GM10266 (cell line): ENCODE results near the gene KIAA1328.

Experiments
- DNase-seq: peaks from one replicate; pipeline ENCODE4 v3.0.0; 2012; ENCODE audit errors: extremely low spot score
- TF ChIP-seq, protein P1 (sequence below): IDR thresholded peaks from 2 replicates; pipeline ENCODE4 v1.5.1; 2012; ENCODE audit warnings: mild to moderate bottlenecking, low read depth; ENCODE audit not compliant: control insufficient read depth, insufficient read depth; ENCODE audit errors: missing control alignments

KIAA1328 gene

DNA sequence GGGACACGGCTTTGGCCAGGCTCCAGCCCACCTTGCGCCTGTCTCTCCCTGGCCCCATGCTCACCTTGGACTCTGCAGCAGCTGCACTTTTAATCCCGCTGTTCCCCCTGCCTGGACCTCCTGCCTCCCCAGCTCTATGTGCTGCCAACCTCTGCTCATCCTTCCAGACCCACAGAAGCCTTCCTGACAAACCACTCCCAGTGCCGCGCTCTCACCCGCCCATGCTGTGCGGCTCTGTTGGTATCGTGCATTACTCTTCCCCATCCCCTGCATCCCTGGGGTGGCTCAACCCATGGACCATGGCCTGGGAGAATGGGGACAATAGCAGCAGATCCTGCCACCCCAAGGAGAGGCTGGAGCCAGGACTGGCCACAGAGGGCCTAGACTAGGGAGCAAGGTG is 433.1 kb downstream of the KIAA1328 start:
- DNase-seq, result no peak
- TF ChIP-seq, protein P1, sequence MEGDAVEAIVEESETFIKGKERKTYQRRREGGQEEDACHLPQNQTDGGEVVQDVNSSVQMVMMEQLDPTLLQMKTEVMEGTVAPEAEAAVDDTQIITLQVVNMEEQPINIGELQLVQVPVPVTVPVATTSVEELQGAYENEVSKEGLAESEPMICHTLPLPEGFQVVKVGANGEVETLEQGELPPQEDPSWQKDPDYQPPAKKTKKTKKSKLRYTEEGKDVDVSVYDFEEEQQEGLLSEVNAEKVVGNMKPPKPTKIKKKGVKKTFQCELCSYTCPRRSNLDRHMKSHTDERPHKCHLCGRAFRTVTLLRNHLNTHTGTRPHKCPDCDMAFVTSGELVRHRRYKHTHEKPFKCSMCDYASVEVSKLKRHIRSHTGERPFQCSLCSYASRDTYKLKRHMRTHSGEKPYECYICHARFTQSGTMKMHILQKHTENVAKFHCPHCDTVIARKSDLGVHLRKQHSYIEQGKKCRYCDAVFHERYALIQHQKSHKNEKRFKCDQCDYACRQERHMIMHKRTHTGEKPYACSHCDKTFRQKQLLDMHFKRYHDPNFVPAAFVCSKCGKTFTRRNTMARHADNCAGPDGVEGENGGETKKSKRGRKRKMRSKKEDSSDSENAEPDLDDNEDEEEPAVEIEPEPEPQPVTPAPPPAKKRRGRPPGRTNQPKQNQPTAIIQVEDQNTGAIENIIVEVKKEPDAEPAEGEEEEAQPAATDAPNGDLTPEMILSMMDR, result no peak

DNA sequence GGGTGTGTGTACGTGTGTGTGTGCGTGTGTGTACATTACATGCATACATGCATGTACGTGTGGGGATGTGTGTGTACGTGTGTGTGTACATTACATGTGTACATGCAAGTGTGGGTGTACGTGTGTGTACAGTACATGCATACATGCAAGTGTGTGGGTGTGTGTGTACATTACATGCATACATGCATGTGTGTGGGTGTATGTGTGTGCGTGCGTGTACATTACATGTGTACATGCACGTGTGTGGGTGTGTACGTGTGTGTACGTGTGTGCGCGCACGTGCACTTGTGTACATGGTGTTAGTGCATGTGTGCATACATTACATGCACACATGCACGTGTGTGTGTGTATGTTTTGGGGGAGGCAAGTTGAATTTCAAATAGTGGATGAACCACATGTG is 436.0 kb downstream of the KIAA1328 start:
- DNase-seq, result no peak
- TF ChIP-seq, protein P1, result no peak

DNA sequence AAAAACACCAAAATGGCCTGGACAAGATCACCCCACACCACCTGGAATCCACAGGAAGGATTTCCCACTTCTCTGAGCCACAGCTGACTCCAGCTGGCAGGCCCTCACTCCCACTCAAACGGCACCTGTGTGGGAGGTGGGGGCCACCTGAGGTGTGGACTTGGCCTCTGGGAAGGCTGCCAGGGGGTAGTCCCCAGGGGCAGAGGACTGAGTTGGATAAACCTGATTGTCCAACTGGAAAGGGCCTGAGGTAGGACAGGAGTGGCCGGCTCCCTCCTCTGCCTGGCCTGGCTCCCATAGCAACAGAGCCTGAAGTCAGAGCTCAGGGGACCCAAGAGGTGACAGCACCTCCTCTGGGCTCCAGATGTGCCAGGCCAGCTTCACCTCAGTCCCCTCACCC is 436.5 kb downstream of the KIAA1328 start:
- TF ChIP-seq, protein P1, result no peak
- no peak for DNase-seq

DNA sequence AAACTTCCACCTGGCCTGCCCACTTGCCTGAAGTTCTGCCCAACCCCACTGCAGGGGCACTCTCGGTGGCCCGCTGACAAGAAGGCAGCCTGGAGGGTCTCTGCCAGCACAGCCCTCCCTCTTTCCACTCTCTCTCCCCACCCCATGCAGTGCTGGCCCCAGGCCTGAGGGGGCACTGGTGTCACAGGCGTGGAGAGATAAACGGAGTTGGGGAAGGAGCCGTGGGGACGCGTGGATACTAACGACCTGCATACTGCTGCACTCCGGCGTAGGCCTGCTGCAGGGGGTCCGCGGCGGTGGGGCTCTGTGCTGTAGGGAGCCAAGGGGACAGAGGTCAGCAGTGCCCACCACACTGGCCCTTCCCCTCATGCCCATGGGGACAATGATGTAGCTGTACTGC is 437.4 kb downstream of the KIAA1328 start:
- no peak for DNase-seq
- TF ChIP-seq, protein P1, result no peak

DNA sequence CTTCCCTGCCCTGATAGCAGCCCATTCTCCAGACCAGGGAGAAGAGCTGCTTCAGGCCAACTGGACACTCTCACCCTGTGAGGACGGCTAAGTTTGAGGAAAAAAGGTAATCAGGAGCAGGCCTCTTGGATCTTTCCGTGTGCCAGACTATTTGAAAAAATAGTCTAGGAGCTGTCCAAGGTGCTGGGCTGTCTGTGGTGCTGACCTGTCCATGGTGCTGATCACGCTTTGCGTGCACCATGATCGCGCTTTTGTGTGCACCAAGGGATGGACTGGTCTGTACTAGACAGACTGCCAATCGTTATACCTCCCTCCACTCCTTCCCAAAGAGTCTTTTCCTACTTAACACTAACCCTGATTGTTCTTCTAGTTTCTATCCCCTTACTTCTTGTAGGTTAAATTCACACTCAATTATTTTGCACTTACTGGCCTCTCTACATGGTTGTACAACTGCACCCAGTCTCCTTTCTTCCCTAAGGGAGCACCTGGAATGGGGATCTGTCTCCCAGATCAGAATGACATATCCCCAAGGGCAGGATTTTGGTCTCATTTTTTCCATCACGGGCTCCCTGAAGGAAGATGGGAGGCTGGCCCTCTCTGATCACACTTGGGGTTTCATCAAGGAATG is 441.2 kb downstream of the KIAA1328 start:
- TF ChIP-seq, protein P1, result no peak
- DNase-seq, result no peak

DNA sequence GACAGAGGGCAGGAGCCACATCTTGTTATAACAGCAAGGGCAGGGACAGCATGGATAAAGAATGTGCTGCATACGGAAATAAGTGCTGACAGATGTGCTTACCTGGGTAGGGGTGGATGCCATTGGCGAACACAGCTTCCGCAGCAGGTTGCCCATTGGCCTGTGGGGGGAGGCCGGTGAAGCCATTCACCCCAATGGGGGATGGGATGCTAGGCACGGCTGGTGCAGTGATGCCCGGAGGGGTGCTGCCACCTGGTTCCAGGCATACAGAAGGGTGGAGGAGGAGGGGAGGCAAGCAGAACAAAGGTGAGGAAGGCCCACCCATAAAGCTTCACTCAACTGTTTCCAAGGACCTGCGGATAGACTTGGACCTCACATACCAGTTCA is 441.7 kb downstream of the KIAA1328 start:
- TF ChIP-seq, protein P1, result no peak
- no peak for DNase-seq

DNA sequence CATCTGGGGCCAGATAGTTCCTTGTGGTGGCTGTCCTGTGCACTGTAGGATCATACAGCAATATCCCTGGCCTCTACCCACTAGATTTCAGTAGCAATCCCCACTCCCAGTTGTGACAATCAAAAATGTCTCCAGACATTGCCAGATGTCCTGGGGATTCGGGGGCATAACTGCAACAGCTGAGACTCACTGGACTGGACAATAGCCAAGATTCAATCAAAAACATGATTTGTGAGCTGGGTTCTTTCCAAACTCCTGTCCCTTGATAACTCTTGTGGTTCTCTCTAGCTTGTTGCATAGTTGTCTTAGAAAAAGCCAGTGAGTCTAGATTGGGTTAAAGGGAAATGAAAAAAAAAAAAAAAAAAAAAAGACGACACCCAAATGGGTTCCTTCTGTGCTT is 443.3 kb downstream of the KIAA1328 start:
- TF ChIP-seq, protein P1, result no peak
- no peak for DNase-seq
